Muscle layer of colon (tissue), 2 donors: ENCODE data around the gene MYO7A.

Source experiments
- H3K27ac ChIP-seq: one replicate; pipeline ENCODE4 v1.7.0; 2013; ENCODE audit warnings: low read depth, mild to moderate bottlenecking, low read length, moderate library complexity
- H3K27me3 ChIP-seq, 2 donors: one replicate each; pipeline ENCODE4 v1.7.0; 2013; ENCODE audit warnings: low read length in 2 of 2, mild to moderate bottlenecking in 2 of 2; ENCODE audit not compliant: insufficient read depth in 2 of 2, control insufficient read depth in 1 of 2
- H3K36me3 ChIP-seq: one replicate; pipeline ENCODE4 v1.7.0; 2013; ENCODE audit warnings: mild to moderate bottlenecking, low read length; ENCODE audit not compliant: insufficient read depth
- H3K4me1 ChIP-seq: one replicate; pipeline ENCODE4 v1.7.0; 2013; ENCODE audit warnings: mild to moderate bottlenecking, low read length; ENCODE audit not compliant: insufficient read depth
- H3K4me3 ChIP-seq, 2 donors: one replicate each; pipeline ENCODE4 v1.7.0; 2013; ENCODE audit warnings: low read length in 2 of 2, low read depth in 1 of 2, mild to moderate bottlenecking in 1 of 2, moderate library complexity in 1 of 2
- H3K9ac ChIP-seq: one replicate; pipeline ENCODE4 v1.7.0; 2013; ENCODE audit warnings: low read length
- H3K9me3 ChIP-seq: one replicate; pipeline ENCODE4 v1.7.0; 2013; ENCODE audit warnings: mild to moderate bottlenecking, low read length
- donor health status: abdominal sarcoma.
- donor health status: Adenocarcinoma of cecum.

Gene MYO7A

GRCh38 chr11:77202941-77203900 lies 75.2 kb downstream of the MYO7A start:
- Histone ChIP-seq H3K4me3 (no peak overlapping the region), H3K4me1 (no peaks in the 10 kb centered on the region), H3K9me3 (no peaks in the 10 kb centered on the region), H3K36me3 (no peaks in the 10 kb centered on the region), H3K9ac (no peak overlapping the region), H3K27me3 (no peaks in the 10 kb centered on the region), H3K27ac (no peak overlapping the region)

- Histone ChIP-seq H3K9me3 (no peaks in the 10 kb centered on the region), H3K27ac (no peak overlapping the region), H3K27me3 (no peaks in the 10 kb centered on the region), H3K4me1 (no peaks in the 10 kb centered on the region), H3K36me3 (no peaks in the 10 kb centered on the region), H3K4me3 (no peak overlapping the region), H3K9ac (no peak overlapping the region)
These were observed 76.1 kb downstream of the MYO7A start for GRCh38 chr11:77203901-77204753.

GRCh38 chr11:77204754-77205466 lies 76.9 kb downstream of the MYO7A start:
- no peak overlapping the region for H3K27ac ChIP-seq
- H3K4me1 ChIP-seq = no peaks in the 10 kb centered on the region
- no peaks in the 10 kb centered on the region for H3K27me3 ChIP-seq
- no peaks in the 10 kb centered on the region for H3K9me3 ChIP-seq
- H3K4me3 ChIP-seq = no peak overlapping the region
- no peaks in the 10 kb centered on the region for H3K36me3 ChIP-seq
- no peak overlapping the region for H3K9ac ChIP-seq

- Histone ChIP-seq H3K27ac (no peak overlapping the region), H3K9me3 (no peaks in the 10 kb centered on the region), H3K4me1 (no peaks in the 10 kb centered on the region), H3K9ac (no peak overlapping the region), H3K4me3 (no peak overlapping the region), H3K27me3 (no peaks in the 10 kb centered on the region), H3K36me3 (no peaks in the 10 kb centered on the region)
These were observed 77.6 kb downstream of the MYO7A start for GRCh38 chr11:77205467-77206263.

GRCh38 chr11:77206264-77207018 lies 78.4 kb downstream of the MYO7A start:
- Histone ChIP-seq H3K9ac (no peak overlapping the region), H3K27me3 (no peaks in the 10 kb centered on the region), H3K4me3 (no peak overlapping the region), H3K9me3 (no peaks in the 10 kb centered on the region), H3K36me3 (no peaks in the 10 kb centered on the region), H3K27ac (no peak overlapping the region), H3K4me1 (no peaks in the 10 kb centered on the region)

GRCh38 chr11:77207019-77207485 lies 79.0 kb downstream of the MYO7A start:
- Histone ChIP-seq H3K9ac (no peak overlapping the region), H3K9me3 (no peaks in the 10 kb centered on the region), H3K4me1 (no peaks in the 10 kb centered on the region), H3K27me3 (no peaks in the 10 kb centered on the region), H3K27ac (no peak overlapping the region), H3K36me3 (no peaks in the 10 kb centered on the region), H3K4me3 (no peak overlapping the region)

- Histone ChIP-seq H3K36me3 (no peaks in the 10 kb centered on the region), H3K4me3 (no peak overlapping the region), H3K9ac (no peak overlapping the region), H3K4me1 (no peaks in the 10 kb centered on the region), H3K27ac (no peak overlapping the region), H3K9me3 (no peaks in the 10 kb centered on the region), H3K27me3 (no peaks in the 10 kb centered on the region)
These were observed 79.7 kb downstream of the MYO7A start for GRCh38 chr11:77207618-77208313.

- Histone ChIP-seq H3K27ac (no peak overlapping the region), H3K4me3 (no peak overlapping the region), H3K9me3 (no peaks in the 10 kb centered on the region), H3K36me3 (no peaks in the 10 kb centered on the region), H3K27me3 (no peaks in the 10 kb centered on the region), H3K9ac (no peak overlapping the region), H3K4me1 (no peaks in the 10 kb centered on the region)
These were observed 80.5 kb downstream of the MYO7A start for GRCh38 chr11:77208535-77208934.

- H3K36me3 ChIP-seq = no peaks in the 10 kb centered on the region
- H3K9me3 ChIP-seq = no peaks in the 10 kb centered on the region
- H3K27me3 ChIP-seq = no peaks in the 10 kb centered on the region
- no peak overlapping the region for H3K9ac ChIP-seq
- H3K4me1 ChIP-seq = no peaks in the 10 kb centered on the region
- no peak overlapping the region for H3K27ac ChIP-seq
- H3K4me3 ChIP-seq = no peak overlapping the region
These were observed 81.6 kb downstream of the MYO7A start for GRCh38 chr11:77209663-77210062.

- Histone ChIP-seq H3K27me3 (no peaks in the 10 kb centered on the region), H3K9ac (no peak overlapping the region), H3K4me1 (no peaks in the 10 kb centered on the region), H3K36me3 (no peaks in the 10 kb centered on the region), H3K4me3 (no peak overlapping the region), H3K27ac (no peak overlapping the region), H3K9me3 (no peaks in the 10 kb centered on the region)
These were observed 83.0 kb downstream of the MYO7A start for GRCh38 chr11:77211040-77211451.
